Breast epithelium (tissue), 3 donors: ENCODE measurements around the gene CNR2.

ENCODE experiments used
- POLR2AphosphoS5 ChIP-seq, 3 donors: sonication (generic); formaldehyde crosslinking; IDR thresholded peaks; one replicate each; pipeline ENCODE4 v1.6.1; 2017; ENCODE audit warnings: antibody characterized with exemption in 3 of 3
- TF ChIP-seq, protein P1 (sequence below), 3 donors: fragments of 450-650 bp; IDR thresholded peaks; one replicate each; pipeline ENCODE4 v1.5.1; 2016 to 2017; ENCODE audit warnings: antibody characterized with exemption in 3 of 3, mild to moderate bottlenecking in 3 of 3, moderate library complexity in 3 of 3

DNA sequence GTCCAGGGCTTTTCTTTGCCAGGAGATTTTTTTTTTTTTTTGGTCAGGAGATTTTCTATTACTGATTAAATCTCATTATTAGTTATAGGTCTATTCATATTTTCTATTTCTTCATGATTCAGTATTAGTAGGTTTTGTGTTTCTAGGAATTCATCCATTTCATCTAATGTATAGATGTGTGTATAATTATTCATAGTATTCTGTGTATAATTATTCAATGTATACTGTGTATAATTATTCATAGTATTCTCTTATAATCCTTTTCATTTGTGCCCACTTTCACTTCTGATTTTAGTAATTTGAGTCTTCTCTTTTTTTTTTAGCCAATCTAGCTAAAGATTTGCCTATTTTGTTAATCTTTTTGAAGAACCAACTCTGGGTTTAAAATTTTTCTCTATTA lies 34.2 kb upstream of the CNR2 start:
- no peak for TF ChIP-seq POLR2AphosphoS5 (IDR thresholded peaks at IDR 0.05)
- TF ChIP-seq, protein P1, sequence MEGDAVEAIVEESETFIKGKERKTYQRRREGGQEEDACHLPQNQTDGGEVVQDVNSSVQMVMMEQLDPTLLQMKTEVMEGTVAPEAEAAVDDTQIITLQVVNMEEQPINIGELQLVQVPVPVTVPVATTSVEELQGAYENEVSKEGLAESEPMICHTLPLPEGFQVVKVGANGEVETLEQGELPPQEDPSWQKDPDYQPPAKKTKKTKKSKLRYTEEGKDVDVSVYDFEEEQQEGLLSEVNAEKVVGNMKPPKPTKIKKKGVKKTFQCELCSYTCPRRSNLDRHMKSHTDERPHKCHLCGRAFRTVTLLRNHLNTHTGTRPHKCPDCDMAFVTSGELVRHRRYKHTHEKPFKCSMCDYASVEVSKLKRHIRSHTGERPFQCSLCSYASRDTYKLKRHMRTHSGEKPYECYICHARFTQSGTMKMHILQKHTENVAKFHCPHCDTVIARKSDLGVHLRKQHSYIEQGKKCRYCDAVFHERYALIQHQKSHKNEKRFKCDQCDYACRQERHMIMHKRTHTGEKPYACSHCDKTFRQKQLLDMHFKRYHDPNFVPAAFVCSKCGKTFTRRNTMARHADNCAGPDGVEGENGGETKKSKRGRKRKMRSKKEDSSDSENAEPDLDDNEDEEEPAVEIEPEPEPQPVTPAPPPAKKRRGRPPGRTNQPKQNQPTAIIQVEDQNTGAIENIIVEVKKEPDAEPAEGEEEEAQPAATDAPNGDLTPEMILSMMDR (IDR thresholded peaks at IDR 0.05), result no peak
